NCI-H2227 (cell line): ENCODE data around the gene FLNA.
"Not testable (repeated sequence)": the region's sequence is repeated elsewhere in the genome, so short reads cannot be mapped to it uniquely, and the experiment has no call there.

ENCODE experiments used
- DNase-seq: peaks from one replicate; lab custom pipeline; 2025; ENCODE audit not compliant: unreplicated experiment; lab: John Stamatoyannopoulos, UW

FLNA gene

DNA sequence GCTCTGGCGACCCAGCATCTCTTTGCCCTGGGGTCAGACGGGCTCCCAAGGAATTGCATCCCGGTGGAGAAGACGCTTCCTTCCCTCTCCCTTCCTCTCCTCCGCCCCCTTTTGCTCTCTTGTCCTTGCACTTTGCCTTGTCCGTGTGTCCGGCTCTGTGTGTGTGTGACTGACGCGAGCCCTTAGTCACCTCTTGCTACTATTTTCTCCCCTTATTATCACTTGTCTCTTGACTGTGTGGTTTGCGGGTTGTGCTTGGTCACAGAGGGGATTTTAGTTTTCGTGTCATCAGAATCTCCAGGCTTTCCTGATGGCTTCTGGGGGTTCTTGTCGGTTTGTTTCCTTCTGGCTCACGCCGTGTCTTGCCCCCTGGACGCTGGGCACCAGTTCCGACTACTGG, 31.4 kb downstream of the FLNA start:
- DNase-seq: not testable (repeated sequence)

DNA sequence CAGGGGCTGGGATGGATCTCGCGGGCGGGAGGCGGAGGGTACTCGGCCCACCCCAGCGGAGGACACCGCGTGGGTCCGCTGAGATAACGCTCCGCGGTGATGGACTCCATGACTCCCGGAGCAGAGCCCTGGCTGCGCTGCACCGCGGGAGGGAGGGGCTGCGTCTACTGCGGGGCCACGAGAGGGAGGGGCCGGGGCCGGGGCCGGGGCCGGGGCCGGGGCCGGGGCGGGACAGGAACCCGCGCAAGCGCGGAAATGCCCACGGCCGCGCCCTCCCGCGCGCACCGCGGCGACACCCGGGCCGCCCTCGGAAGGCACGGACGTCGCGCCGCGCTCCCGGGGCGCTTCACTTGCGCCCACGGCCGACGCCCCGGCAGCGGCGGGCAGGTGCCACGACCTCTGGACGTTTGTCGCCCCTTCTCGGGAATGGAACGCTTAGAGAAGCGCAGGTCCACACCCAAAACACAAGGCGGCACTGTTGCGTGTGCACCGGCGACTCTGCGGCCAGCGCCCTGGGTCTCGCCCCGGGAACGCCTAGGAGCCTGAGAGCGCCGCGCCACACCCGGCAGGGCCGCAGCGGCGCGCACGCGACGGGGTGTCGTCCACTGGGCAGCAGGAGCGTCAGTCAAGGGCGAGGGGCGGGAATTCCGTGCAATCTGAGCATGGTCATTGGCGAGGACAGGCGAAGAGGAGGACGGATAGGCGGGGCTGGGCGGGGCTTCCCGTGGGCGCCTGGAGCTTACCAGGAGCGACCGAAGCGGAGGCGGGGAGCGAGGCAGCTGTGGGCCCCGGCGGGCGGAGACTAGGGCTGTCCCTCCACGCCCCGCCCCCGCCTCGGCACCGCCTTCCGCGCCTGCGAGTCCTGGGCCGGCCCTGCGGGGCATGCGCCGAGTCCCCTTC, 32.8 kb downstream of the FLNA start:
- DNase-seq: not testable (repeated sequence)

DNA sequence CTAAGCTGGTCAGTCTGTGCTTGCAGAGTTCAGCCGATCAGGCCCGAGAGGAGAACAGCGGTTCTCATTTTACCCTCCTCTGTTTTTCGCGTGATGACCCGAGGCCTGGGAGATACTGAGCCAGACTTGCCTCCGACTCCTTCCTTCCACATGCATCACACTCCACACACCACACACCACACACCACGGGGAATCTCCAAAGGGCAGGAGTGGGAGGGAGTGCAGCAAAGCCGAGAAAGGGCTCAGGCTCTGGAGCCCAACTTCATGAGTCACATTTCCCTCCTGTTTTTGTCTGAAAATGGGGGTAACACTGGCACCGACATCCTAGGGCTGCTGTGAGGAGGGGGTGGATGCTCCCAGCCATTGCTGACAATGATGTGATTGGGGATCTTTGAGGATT, 39.9 kb downstream of the FLNA start:
- DNase-seq: no peak

GRCh38 chrX:154333837-154334271, 40.6 kb downstream of the FLNA start:
- DNase-seq: no peak

DNA sequence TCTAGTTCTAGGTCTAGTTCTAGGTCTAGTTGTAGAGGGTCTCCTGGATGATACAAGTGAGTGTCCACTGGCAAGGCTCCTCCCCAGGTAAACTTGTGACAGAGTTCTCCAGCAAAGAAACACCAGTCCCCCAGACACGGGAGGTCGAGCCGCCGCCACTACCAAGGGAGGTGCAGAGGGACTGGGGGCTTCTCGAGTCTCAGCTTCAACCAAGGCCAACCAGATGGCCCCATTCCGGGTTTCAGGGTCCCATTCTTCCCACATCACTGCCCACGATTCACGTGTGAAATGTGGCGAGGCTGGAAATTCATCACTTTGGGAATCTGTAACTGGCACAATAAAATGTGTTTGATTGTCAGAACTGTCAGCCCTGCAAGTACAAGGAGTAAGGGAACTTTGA, 41.3 kb downstream of the FLNA start:
- DNase-seq: no peak

DNA sequence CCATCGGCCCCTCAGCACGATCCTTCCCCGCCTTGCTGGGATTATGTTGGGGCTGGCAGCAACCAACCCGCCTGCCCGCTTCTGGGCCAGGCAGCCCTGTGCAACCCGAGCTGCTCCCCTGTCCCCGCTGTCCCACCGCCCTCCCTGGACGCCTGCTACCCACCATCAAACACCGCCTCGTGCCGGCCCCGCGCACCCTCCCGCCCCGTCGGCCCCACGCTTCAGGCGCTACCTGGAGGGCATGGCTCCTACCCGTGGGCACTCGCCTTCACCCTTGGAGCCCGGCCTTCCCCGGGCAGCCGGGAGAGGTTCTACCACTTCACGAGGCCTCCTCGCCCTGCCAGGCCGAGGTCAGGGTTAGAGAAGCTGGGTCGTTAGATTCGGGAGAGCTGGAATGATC, 41.9 kb downstream of the FLNA start:
- no peak for DNase-seq

- DNase-seq: peak; percentile 37
Measured at GRCh38 chrX:154329294-154329693, 45.1 kb downstream of the FLNA start.

DNA sequence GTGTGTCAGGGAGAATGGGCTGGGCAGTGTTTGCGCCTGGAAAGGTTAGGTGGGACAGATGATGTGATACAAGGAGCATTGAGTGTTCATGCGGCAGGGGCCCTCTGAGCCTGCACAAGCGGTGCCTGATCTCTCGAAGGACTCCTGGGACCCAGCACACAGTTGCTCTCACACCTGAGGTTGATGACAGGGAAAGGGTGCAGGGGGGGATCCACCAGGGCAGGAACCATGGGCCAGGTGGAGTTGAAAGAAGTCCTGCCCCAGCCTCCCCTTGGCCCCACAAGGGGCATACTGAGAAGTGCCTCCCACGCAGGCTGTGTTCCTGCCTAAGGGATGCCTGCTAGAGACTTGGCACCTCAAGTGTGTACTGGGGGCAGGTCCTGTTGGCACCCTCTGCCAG, 45.8 kb downstream of the FLNA start:
- no peak for DNase-seq

- no peak for DNase-seq
Measured at GRCh38 chrX:154327038-154327820, 47.2 kb downstream of the FLNA start.

GRCh38 chrX:154325541-154325940, 48.9 kb downstream of the FLNA start:
- no peak for DNase-seq

DNA sequence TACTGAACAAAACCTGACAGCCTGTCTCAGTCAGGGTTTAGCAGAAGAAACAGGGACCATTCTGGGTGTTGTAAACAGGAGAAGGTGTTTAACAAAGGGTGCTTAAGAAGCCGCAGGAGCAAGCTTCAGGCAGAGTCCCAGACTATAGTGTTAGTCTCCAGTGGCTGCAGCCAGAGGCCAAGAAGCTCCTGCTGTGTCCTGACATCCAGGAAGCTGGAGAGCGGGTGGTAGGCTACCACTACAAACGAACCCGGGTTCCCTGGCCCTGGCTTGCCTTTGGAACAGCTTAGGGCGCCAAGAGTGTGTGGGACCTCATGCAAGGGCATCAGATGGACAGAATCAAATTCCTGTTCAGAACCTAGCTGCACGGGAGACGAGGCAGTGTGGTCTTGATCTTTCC, 50.9 kb downstream of the FLNA start:
- no peak for DNase-seq

DNA sequence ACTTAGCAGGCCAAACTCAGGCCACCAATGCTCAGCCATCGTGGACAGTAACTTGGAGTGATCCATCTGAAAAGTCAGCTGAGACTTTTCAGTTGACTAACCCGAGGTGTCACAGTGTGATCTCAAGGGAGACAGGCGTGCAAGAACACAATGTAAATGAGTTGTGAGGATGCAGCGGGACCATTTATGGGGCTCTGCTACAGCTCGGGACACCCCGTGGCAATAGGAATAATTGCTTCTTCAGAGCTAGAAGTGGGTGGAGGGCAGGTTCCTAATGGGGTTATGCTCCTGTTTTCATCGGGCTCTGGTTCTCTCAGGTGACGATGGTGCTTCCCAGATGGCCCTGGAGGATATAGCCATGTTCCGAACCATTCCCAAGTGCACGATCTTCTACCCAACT, 51.5 kb downstream of the FLNA start:
- no peak for DNase-seq

- no peak for DNase-seq
Measured at GRCh38 chrX:154321594-154321993, 52.8 kb downstream of the FLNA start.

DNA sequence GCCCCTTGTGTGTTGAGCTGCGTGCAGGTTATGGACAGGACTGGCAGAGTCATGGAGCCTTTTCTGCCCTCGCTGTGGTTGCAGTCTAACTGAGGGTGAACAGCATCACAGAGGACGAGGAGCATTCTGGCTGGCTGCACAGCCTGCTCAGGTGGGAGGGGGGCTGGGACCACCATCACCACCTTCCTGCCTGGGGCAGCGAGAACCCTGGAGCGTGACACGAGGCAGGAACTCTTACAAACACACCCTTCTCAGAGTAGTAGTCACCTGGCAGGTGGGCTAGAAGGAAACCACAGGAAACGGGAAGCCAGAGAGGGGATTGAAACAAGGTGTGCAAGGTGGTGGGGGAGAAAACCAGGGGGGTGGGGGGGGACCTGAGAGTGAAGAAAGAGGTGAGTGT, 53.3 kb downstream of the FLNA start:
- DNase-seq: no peak

DNA sequence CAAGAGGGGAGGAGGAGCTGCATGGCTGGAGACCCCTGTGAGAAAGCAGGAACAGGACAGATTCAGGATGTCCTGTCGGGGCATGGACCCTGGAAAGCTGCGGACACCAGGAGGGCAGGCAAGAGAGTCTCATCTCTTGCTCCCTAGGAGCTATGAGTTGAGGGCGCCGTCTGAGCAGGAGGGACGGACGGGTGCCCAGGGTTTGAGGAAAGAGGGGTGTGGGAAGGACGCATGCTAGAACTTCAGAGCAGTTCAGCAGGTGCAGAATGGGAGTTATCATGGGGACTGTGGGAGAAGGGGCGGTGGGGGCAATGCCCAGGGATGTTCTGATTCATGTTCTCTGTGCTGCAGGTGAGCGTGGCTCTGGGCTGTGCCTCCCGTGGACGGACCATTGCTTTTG, 54.0 kb downstream of the FLNA start:
- DNase-seq: no peak

DNA sequence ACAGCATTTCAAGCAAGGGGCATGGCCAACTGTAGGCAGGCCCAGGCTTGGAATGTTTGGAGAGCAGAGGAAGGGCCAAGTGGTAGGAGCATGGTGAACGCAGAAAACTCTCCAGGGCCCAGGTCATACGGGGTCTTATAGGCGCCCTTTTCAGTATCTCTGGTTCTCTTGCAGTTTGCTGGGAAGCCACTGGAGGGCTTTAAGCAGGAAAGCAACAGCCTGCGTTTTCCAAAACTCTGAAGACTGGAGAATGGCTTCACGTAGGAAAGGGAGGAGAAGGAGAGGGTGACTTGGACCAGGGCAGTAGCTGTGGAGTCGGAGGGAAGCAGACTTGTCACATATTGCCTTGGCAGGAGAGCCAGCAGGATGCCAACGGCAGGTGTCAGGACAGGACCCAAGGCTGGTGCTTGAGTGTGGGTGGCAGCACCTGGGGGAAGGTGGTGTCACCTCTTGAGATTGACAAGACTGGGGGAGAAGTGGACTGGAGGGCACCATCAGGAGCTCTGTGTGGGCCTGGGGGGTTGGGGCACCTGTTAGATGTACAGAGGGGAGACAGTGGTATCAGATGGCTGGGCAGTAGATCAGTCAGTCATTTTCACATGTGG, 56.9 kb downstream of the FLNA start:
- DNase-seq: peak; percentile 31

GRCh38 chrX:154315416-154315815, 59.0 kb downstream of the FLNA start:
- DNase-seq: no peak

GRCh38 chrX:154313147-154313546, 61.3 kb downstream of the FLNA start:
- DNase-seq: no peak

GRCh38 chrX:154312116-154312515, 62.3 kb downstream of the FLNA start:
- DNase-seq: no peak

GRCh38 chrX:154310616-154311536, 63.6 kb downstream of the FLNA start:
- no peak for DNase-seq
